Measurements from ENCODE around the gene RTL3. TPM values are rescaled to one million over a fixed set of nuclear protein-coding genes. Genes with fewer than 3 reads are reported as not detected.
"Not testable (repeated sequence)": the region's sequence is repeated elsewhere in the genome, so short reads cannot be mapped to it uniquely, and the experiment has no call there.

Gene RTL3
- total RNA-seq, 1 donor from 2014 or later = 0.22 TPM

GRCh38 chrX:78643874-78644273, 15.3 kb downstream of the RTL3 start:
- H3K4me1 Mint-ChIP-seq (ENCODE audit: low read depth) = peaks cover 27% of the 10 kb centered on the region
- no peak for TF ChIP-seq CTCF (IDR thresholded peaks at IDR 0.05)
- no peaks in the 10 kb centered on the region for H3K27me3 Mint-ChIP-seq (ENCODE audit: low read depth)
- no peak for DNase-seq (ENCODE audit: low spot score)
- H3K9me3 Mint-ChIP-seq (ENCODE audit: low read depth) = peaks cover 41% of the 10 kb centered on the region
- H3K4me3 Mint-ChIP-seq (ENCODE audit: unreplicated experiment) = no peak overlapping the region
- peaks cover 3% of the 10 kb centered on the region for H3K36me3 Mint-ChIP-seq (ENCODE audit: low read depth)
- no peak overlapping the region for H3K27ac Mint-ChIP-seq (ENCODE audit: unreplicated experiment)

- no peaks in the 10 kb centered on the region for H3K27me3 Mint-ChIP-seq (ENCODE audit: low read depth)
- peaks cover 27% of the 10 kb centered on the region for H3K4me1 Mint-ChIP-seq (ENCODE audit: low read depth)
- peak; percentile 13 for TF ChIP-seq CTCF (IDR thresholded peaks at IDR 0.05)
- peak overlapping the region; percentile 62 for H3K27ac Mint-ChIP-seq (ENCODE audit: unreplicated experiment)
- H3K4me3 Mint-ChIP-seq (ENCODE audit: unreplicated experiment) = no peak overlapping the region
- H3K36me3 Mint-ChIP-seq (ENCODE audit: low read depth) = peaks cover 3% of the 10 kb centered on the region
- no peak for DNase-seq (ENCODE audit: low spot score)
- peaks cover 38% of the 10 kb centered on the region for H3K9me3 Mint-ChIP-seq (ENCODE audit: low read depth)
Measured at GRCh38 chrX:78643096-78643495, 16.0 kb downstream of the RTL3 start.

GRCh38 chrX:78636096-78636495, 23.0 kb downstream of the RTL3 start:
- not testable (repeated sequence) for H3K27ac Mint-ChIP-seq (ENCODE audit: unreplicated experiment); H3K4me3 Mint-ChIP-seq (ENCODE audit: unreplicated experiment); H3K27me3 Mint-ChIP-seq (ENCODE audit: low read depth); H3K4me1 Mint-ChIP-seq (ENCODE audit: low read depth); H3K36me3 Mint-ChIP-seq (ENCODE audit: low read depth); DNase-seq (ENCODE audit: low spot score)
- H3K9me3 Mint-ChIP-seq (ENCODE audit: low read depth) = peaks cover 13% of the 10 kb centered on the region

- Mint-ChIP-seq H3K4me1 (ENCODE audit: low read depth) (peaks cover 6% of the 10 kb centered on the region), H3K36me3 (ENCODE audit: low read depth) (no peaks in the 10 kb centered on the region), H3K4me3 (ENCODE audit: unreplicated experiment) (no peak overlapping the region), H3K27ac (ENCODE audit: unreplicated experiment) (no peak overlapping the region), H3K9me3 (ENCODE audit: low read depth) (peaks cover 3% of the 10 kb centered on the region), H3K27me3 (ENCODE audit: low read depth) (no peaks in the 10 kb centered on the region)
- no peak for TF ChIP-seq CTCF (IDR thresholded peaks at IDR 0.05)
- DNase-seq (ENCODE audit: low spot score) = no peak
Measured at GRCh38 chrX:78624962-78625909, 33.9 kb downstream of the RTL3 start.

- no peak for TF ChIP-seq CTCF (IDR thresholded peaks at IDR 0.05)
- no peaks in the 10 kb centered on the region for H3K36me3 Mint-ChIP-seq (ENCODE audit: low read depth)
Measured at GRCh38 chrX:78624426-78624825, 34.7 kb downstream of the RTL3 start.

More at GRCh38 chrX:78624426-78624825, 34.7 kb downstream of the RTL3 start:
- H3K4me3 Mint-ChIP-seq (ENCODE audit: unreplicated experiment) = no peak overlapping the region
- no peak for DNase-seq (ENCODE audit: low spot score)
- H3K27ac Mint-ChIP-seq (ENCODE audit: unreplicated experiment) = no peak overlapping the region
- H3K27me3 Mint-ChIP-seq (ENCODE audit: low read depth) = no peaks in the 10 kb centered on the region
- H3K4me1 Mint-ChIP-seq (ENCODE audit: low read depth) = peaks cover 13% of the 10 kb centered on the region
- H3K9me3 Mint-ChIP-seq (ENCODE audit: low read depth) = peaks cover 3% of the 10 kb centered on the region
